GM13977 (cell line): ENCODE data around the gene NMNAT1.
A peak's percentile ranks its signal among the peaks of the same experiment; 100 is the strongest.

Experiments
- DNase-seq: peaks from one replicate; pipeline ENCODE4 v3.0.0; 2012; ENCODE audit warnings: low spot score
- CTCF ChIP-seq: IDR thresholded peaks from 2 replicates; pipeline ENCODE4 v1.5.1; 2012; ENCODE audit warnings: mild to moderate bottlenecking, control low read depth; ENCODE audit not compliant: insufficient read depth; ENCODE audit errors: extremely low read depth, missing control alignments
- in situ Hi-C: fragments of 300-500 bp; cut with MboI; formaldehyde crosslinking; loops from one replicate; pipeline ENCODE4 v1.12.0; 2022; ENCODE audit warnings: low sequenced_read_pairs, low pct_unique_long_range_greater_than_20kb, mixed read lengths, inconsistent platforms; ENCODE audit not compliant: unreplicated experiment

NMNAT1 gene

GRCh38 chr1:9917901-9918300, 25.4 kb upstream of the NMNAT1 start:
- no peak for TF ChIP-seq CTCF
- in situ Hi-C loops: no loop called here
- no peak for DNase-seq

- no peak for TF ChIP-seq CTCF
- no peak for DNase-seq
These were observed 22.7 kb upstream of the NMNAT1 start for GRCh38 chr1:9920606-9921005.

GRCh38 chr1:9922342-9922741, 20.9 kb upstream of the NMNAT1 start:
- no peak for DNase-seq
- in situ Hi-C loops: no loop called here
- no peak for TF ChIP-seq CTCF

More at GRCh38 chr1:9920606-9921005, 22.7 kb upstream of the NMNAT1 start:
- in situ Hi-C loops: no loop called here

GRCh38 chr1:9927259-9927658, 16.0 kb upstream of the NMNAT1 start:
- TF ChIP-seq CTCF: no peak
- DNase-seq: no peak
- in situ Hi-C loops: no loop called here

- no peak for TF ChIP-seq CTCF
- in situ Hi-C loops: no loop called here
These were observed 13.6 kb upstream of the NMNAT1 start for GRCh38 chr1:9929431-9930385.

GRCh38 chr1:9942399-9942938, 806 bp upstream of the NMNAT1 start:
- DNase-seq: peak; percentile 72
- in situ Hi-C loops: loop anchor here (10.0 kb wide), 1 partner anchor 68 kb away; no protein-coding TSS in a partner anchor
- TF ChIP-seq CTCF: peak; percentile 58

More at GRCh38 chr1:9929431-9930385, 13.6 kb upstream of the NMNAT1 start:
- DNase-seq: no peak
